SK-N-SH treated with all-trans-retinoic acid at 6 μM for 48 hours (cell line): ENCODE data around the gene LCN6.

ENCODE experiments used
- BACH2 ChIP-seq: fragments of 250-450 bp; sonication (Bioruptor Pico); IDR thresholded peaks from 2 replicates; pipeline ENCODE4 v1.9.0; 2021; ENCODE audit warnings: mild to moderate bottlenecking, borderline replicate concordance
- CSDC2 ChIP-seq: fragments of 250-450 bp; sonication (Bioruptor Pico); IDR thresholded peaks from 2 replicates; pipeline ENCODE4 v1.5.0; 2020; ENCODE audit warnings: mild to moderate bottlenecking, moderate library complexity
- ESRRG ChIP-seq: fragments of 250-450 bp; sonication (Bioruptor Pico); IDR thresholded peaks from 2 replicates; pipeline ENCODE4 v1.6.1; 2021; ENCODE audit warnings: mild to moderate bottlenecking
- ZNF70 ChIP-seq: fragments of 450-650 bp; formaldehyde crosslinking; IDR thresholded peaks from 2 replicates; pipeline ENCODE4 v1.5.0; 2020; ENCODE audit warnings: mild to moderate bottlenecking, moderate library complexity
- TF ChIP-seq, protein P1 (sequence below): fragments of 250-450 bp; sonication (Bioruptor Pico); IDR thresholded peaks from 2 replicates; pipeline ENCODE4 v1.5.1; 2020; ENCODE audit warnings: low read depth, mild to moderate bottlenecking, moderate library complexity

DNA sequence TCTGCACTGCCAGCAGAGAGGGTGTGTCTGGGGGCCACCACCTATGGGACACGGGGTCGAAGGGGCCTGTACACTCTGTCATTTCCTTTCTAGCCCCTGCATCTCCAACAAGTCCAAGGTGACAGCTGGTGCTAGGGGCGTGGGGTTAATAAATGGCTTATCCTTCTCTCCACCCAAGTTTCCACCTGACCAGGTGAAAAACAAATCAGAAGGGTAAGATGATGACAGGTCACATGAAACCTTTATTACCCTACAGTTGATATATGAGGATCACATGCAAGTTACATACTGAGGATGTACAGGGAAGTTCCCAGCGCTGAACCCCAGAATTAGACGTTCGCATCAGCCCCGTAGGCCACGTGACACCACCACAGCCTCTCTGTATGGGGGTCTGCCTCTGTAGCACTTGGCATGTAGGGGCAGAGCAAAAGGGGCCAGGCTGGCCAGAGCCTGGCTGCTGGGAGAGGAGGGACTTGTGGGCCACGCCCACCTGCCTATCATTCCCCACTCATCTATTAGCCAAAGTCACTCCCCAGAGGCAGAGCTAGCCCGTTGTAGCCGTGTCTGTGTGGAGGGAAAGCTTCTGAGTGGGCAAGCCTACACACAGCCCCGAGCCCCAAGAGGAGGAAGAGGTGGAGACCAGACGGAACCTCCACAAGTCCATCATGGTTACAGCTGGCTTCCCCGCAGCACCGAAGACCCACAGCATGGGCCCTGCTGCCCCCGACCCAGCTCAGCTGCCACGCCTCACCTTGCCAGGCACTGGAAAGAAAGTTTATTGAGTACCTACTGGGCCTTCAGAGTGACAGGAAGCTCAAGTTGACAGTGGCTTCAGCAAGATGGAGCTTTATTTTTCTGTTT, 45.0 kb upstream of the LCN6 start:
- TF ChIP-seq CSDC2 (CRISPR knock-in tag): no peak
- no peak for TF ChIP-seq ZNF70
- TF ChIP-seq, protein P1, sequence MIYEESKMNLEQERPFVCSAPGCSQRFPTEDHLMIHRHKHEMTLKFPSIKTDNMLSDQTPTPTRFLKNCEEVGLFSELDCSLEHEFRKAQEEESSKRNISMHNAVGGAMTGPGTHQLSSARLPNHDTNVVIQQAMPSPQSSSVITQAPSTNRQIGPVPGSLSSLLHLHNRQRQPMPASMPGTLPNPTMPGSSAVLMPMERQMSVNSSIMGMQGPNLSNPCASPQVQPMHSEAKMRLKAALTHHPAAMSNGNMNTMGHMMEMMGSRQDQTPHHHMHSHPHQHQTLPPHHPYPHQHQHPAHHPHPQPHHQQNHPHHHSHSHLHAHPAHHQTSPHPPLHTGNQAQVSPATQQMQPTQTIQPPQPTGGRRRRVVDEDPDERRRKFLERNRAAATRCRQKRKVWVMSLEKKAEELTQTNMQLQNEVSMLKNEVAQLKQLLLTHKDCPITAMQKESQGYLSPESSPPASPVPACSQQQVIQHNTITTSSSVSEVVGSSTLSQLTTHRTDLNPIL (CRISPR knock-in tag): no peak
- no peak for TF ChIP-seq ESRRG
- TF ChIP-seq BACH2 (CRISPR knock-in tag): no peak
